Measurements from ENCODE around the gene ILDR1.

The ILDR1 gene

DNA sequence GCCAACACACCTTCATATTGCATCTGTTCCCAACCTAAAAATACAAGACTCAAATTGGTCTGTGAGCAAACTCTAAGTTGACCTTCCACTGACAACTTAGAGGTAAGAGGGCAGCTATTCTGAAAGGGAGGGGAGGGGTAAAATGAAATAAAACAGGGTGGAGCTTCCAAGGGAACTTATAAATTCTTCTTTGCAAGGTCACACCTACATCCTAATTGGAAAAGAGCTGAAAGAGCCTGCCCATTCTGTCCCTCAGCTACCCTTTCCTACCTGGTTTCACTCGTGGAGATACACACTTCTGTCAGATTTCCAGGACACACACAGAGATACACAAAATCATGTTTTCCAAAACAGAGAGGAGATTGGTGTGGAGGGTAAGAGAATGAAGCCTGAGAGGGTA, 1.0 kb downstream of the ILDR1 start:
- Histone ChIP-seq H3K36me3 (replicated peaks; ENCODE audit: insufficient read depth, low read length) (no peaks in the 10 kb centered on the region), H3K27me3 (replicated peaks; ENCODE audit: insufficient read depth, low read length) (no peaks in the 10 kb centered on the region), H3K79me2 (ENCODE audit: low read length) (peaks cover 43% of the 10 kb centered on the region), H3K9me2 (replicated peaks; ENCODE audit: insufficient read depth, low read length) (no peaks in the 10 kb centered on the region), H3K9ac (ENCODE audit: low read length) (peak overlapping the region; percentile 74; the same call in 1 of the 2 replicates), H3K4me3 (ENCODE audit: low read length) (peak overlapping the region; percentile 92), H2AFZ (ENCODE audit: low read length) (no peak overlapping the region), H3F3A (ENCODE audit: insufficient read depth, low read length) (peaks cover 26% of the 10 kb centered on the region), H4K20me1 (ENCODE audit: insufficient read depth, low read length) (no peaks in the 10 kb centered on the region), H3K27ac (ENCODE audit: low read length) (no peak overlapping the region), H3K9me3 (replicated peaks; ENCODE audit: insufficient read depth, low read length) (no peaks in the 10 kb centered on the region), H3K4me1 (ENCODE audit: low read length) (peaks cover 35% of the 10 kb centered on the region), H3K4me2 (ENCODE audit: low read depth, low read length) (peak overlapping the region; percentile 97)
- no peak for DNase-seq
- TF ChIP-seq EZH2 (optimal IDR thresholded peaks at IDR 0.05; ENCODE audit: low read depth, low read length) (no peak), EZH2phosphoT487 (IDR thresholded peaks at IDR 0.05; ENCODE audit: low read length) (no peak)
- TF ChIP-seq, protein P1, sequence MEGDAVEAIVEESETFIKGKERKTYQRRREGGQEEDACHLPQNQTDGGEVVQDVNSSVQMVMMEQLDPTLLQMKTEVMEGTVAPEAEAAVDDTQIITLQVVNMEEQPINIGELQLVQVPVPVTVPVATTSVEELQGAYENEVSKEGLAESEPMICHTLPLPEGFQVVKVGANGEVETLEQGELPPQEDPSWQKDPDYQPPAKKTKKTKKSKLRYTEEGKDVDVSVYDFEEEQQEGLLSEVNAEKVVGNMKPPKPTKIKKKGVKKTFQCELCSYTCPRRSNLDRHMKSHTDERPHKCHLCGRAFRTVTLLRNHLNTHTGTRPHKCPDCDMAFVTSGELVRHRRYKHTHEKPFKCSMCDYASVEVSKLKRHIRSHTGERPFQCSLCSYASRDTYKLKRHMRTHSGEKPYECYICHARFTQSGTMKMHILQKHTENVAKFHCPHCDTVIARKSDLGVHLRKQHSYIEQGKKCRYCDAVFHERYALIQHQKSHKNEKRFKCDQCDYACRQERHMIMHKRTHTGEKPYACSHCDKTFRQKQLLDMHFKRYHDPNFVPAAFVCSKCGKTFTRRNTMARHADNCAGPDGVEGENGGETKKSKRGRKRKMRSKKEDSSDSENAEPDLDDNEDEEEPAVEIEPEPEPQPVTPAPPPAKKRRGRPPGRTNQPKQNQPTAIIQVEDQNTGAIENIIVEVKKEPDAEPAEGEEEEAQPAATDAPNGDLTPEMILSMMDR (IDR thresholded peaks at IDR 0.05; ENCODE audit: low read length), result no peak

GRCh38 chr3:122019493-122019892, 2.6 kb downstream of the ILDR1 start:
- no peak for TF ChIP-seq EZH2 (optimal IDR thresholded peaks at IDR 0.05; ENCODE audit: low read depth, low read length)
- TF ChIP-seq, protein P1 (IDR thresholded peaks at IDR 0.05; ENCODE audit: low read length), result no peak
- no peak for TF ChIP-seq EZH2phosphoT487 (IDR thresholded peaks at IDR 0.05; ENCODE audit: low read length)
- Histone ChIP-seq H3K4me1 (ENCODE audit: low read length) (peaks cover 25% of the 10 kb centered on the region), H3K79me2 (ENCODE audit: low read length) (peaks cover 46% of the 10 kb centered on the region), H3K4me3 (ENCODE audit: low read length) (no peak overlapping the region), H4K20me1 (ENCODE audit: insufficient read depth, low read length) (no peaks in the 10 kb centered on the region), H3K9me2 (replicated peaks; ENCODE audit: insufficient read depth, low read length) (no peaks in the 10 kb centered on the region), H3F3A (ENCODE audit: insufficient read depth, low read length) (peaks cover 11% of the 10 kb centered on the region), H3K4me2 (ENCODE audit: low read depth, low read length) (no peak overlapping the region), H3K27me3 (replicated peaks; ENCODE audit: insufficient read depth, low read length) (no peaks in the 10 kb centered on the region), H2AFZ (ENCODE audit: low read length) (no peak overlapping the region), H3K27ac (ENCODE audit: low read length) (no peak overlapping the region), H3K9ac (ENCODE audit: low read length) (no peak overlapping the region), H3K9me3 (replicated peaks; ENCODE audit: insufficient read depth, low read length) (no peaks in the 10 kb centered on the region), H3K36me3 (replicated peaks; ENCODE audit: insufficient read depth, low read length) (no peaks in the 10 kb centered on the region)
- no peak for DNase-seq

GRCh38 chr3:122014741-122015140, 7.3 kb downstream of the ILDR1 start:
- Histone ChIP-seq H3K79me2 (ENCODE audit: low read length) (peaks cover 26% of the 10 kb centered on the region), H3K9ac (ENCODE audit: low read length) (no peak overlapping the region), H2AFZ (ENCODE audit: low read length) (no peak overlapping the region), H3K4me1 (ENCODE audit: low read length) (peaks cover 24% of the 10 kb centered on the region), H3K9me2 (replicated peaks; ENCODE audit: insufficient read depth, low read length) (no peaks in the 10 kb centered on the region), H3K9me3 (replicated peaks; ENCODE audit: insufficient read depth, low read length) (no peaks in the 10 kb centered on the region), H3K4me2 (ENCODE audit: low read depth, low read length) (no peak overlapping the region), H3K36me3 (replicated peaks; ENCODE audit: insufficient read depth, low read length) (no peaks in the 10 kb centered on the region), H3K27ac (ENCODE audit: low read length) (no peak overlapping the region), H3K27me3 (replicated peaks; ENCODE audit: insufficient read depth, low read length) (no peaks in the 10 kb centered on the region), H3K4me3 (ENCODE audit: low read length) (no peak overlapping the region), H4K20me1 (ENCODE audit: insufficient read depth, low read length) (no peaks in the 10 kb centered on the region), H3F3A (ENCODE audit: insufficient read depth, low read length) (no peaks in the 10 kb centered on the region)
- TF ChIP-seq EZH2 (optimal IDR thresholded peaks at IDR 0.05; ENCODE audit: low read depth, low read length) (no peak), EZH2phosphoT487 (IDR thresholded peaks at IDR 0.05; ENCODE audit: low read length) (no peak)
- TF ChIP-seq, protein P1 (IDR thresholded peaks at IDR 0.05; ENCODE audit: low read length), result no peak
- DNase-seq, result no peak

Measured in MM.1S (cell line).